ENCODE results near the gene TBX21.

DNA sequence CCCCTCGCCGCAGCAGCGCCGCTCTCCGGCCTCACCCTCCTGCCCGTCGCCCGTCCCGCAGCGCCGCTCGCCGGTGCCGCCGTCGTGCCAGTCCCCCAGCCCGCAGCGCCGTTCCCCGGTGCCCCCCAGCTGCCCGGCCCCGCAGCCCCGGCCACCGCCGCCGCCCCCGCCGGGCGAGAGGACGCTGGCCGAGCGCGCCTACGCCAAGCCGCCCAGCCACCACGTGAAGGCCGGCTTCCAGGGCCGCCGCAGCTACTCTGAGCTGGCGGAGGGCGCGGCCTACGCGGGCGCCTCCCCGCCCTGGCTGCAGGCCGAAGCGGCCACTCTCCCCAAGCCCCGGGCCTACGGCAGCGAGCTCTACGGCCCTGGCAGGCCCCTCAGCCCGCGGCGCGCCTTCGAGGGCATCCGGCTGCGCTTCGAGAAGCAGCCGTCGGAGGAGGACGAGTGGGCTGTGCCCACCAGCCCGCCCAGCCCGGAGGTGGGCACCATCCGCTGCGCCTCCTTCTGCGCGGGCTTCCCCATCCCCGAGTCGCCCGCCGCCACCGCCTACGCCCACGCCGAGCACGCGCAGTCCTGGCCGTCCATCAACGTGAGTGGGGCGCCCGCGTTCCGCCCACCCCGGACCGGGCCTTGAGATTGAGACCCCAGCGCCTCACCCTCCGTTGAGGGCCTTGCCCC, 24.0 kb upstream of the TBX21 start:
- no peak for TF ChIP-seq CTCF (conservative IDR thresholded peaks at IDR 0.05 in 1 of 2, IDR thresholded peaks at IDR 0.05 in 1 of 2; ENCODE audit: extremely low read depth in 1 of 2, insufficient read depth in 1 of 2, low read depth in 1 of 2, low read length in 2 of 2)
- no peak for TF ChIP-seq EZH2 (IDR thresholded peaks at IDR 0.05; ENCODE audit: borderline replicate concordance, low read length)
